Spleen (tissue), 11 donors: Measurements from ENCODE around the gene PPP2R3C. TPM values are rescaled to one million over a fixed set of nuclear protein-coding genes. Genes with fewer than 3 reads are reported as not detected.
"Not testable (repeated sequence)": the region's sequence is repeated elsewhere in the genome, so short reads cannot be mapped to it uniquely, and the experiment has no call there.

Experiments used
- DNase-seq: peaks from one replicate; pipeline ENCODE4 v3.0.0-alpha.2; 2020
- H3K27ac ChIP-seq, 8 donors: fragments of 200-600 bp; sonication (generic) in 7 of 8; 1 replicate in 4 of 8; 2 replicates in 4 of 8; pipeline versions ENCODE4 v1.5.0 to v1.8.0; 2016 to 2021; ENCODE audit warnings: inconsistent platforms in 4 of 8, mild to moderate bottlenecking in 4 of 8, moderate library complexity in 1 of 8
- H3K27me3 ChIP-seq, 7 donors: fragments of 200-600 bp; sonication (generic) in 6 of 7; replicated peaks in 1 of 7; 1 replicate in 4 of 7; 2 replicates in 3 of 7; pipeline versions ENCODE4 v1.5.0 to v1.8.0; 2016 to 2021; ENCODE audit warnings: inconsistent platforms in 3 of 7, mild to moderate bottlenecking in 1 of 7
- H3K36me3 ChIP-seq, 6 donors: fragments of 200-600 bp; sonication (generic) in 5 of 6; 1 replicate in 4 of 6; 2 replicates in 2 of 6; pipeline versions ENCODE4 v1.5.0 to v1.8.0; 2016 to 2021; ENCODE audit warnings: inconsistent platforms in 2 of 6
- H3K4me1 ChIP-seq, 6 donors: fragments of 200-600 bp; sonication (generic) in 5 of 6; 1 replicate in 3 of 6; 2 replicates in 3 of 6; pipeline versions ENCODE4 v1.5.0 to v1.8.0; 2016 to 2021; ENCODE audit warnings: inconsistent platforms in 3 of 6
- H3K4me3 ChIP-seq, 8 donors: fragments of 200-600 bp; sonication (generic) in 7 of 8; 1 replicate in 4 of 8; 2 replicates in 4 of 8; pipeline versions ENCODE4 v1.5.0 to v1.8.0; 2016 to 2021; ENCODE audit warnings: inconsistent platforms in 4 of 8, mild to moderate bottlenecking in 4 of 8, moderate library complexity in 2 of 8
- H3K9me3 ChIP-seq, 8 donors: fragments of 200-600 bp; sonication (generic) in 7 of 8; 1 replicate in 4 of 8; 2 replicates in 4 of 8; pipeline versions ENCODE4 v1.5.0 to v1.8.0; 2016 to 2021; ENCODE audit warnings: inconsistent platforms in 4 of 8
- POLR2A ChIP-seq, 3 donors: fragments of 450-650 bp; IDR thresholded peaks; one replicate each; pipeline ENCODE4 v1.5.1; 2017; ENCODE audit warnings: antibody characterized with exemption in 3 of 3, mild to moderate bottlenecking in 1 of 3
- POLR2AphosphoS5 ChIP-seq, 3 donors: sonication (generic); formaldehyde crosslinking; IDR thresholded peaks; one replicate each; pipeline ENCODE4 v1.5.1; 2017; ENCODE audit warnings: antibody characterized with exemption in 3 of 3
- WGBS, 5 donors: extraction: QIAGEN DNeasy Blood & Tissue Kit in 3 of 5; methylation state at CpG; one replicate each; pipeline versions ENCODE4 v1.1.5 to v1.1.7; 2013 to 2018; 5-methylcytosine and 5-hydroxymethylcytosine counted together
- intact Hi-C: fragments of 100-400 bp; cut with DNase I; formaldehyde crosslinking; loops from one replicate; pipeline ENCODE4 v1.15.0; 2023; ENCODE audit warnings: low total_unique reads
- polyA plus RNA-seq, 3 donors: library from polyadenylated mRNA; stranded (reverse); fragments of 200-250 nt; gene quantifications; one replicate each; pipeline ENCODE4 v1.2.1, GENCODE V29; 2013
- total RNA-seq, 7 donors: library from RNA; depleted of rRNA in 3 of 7; stranded (reverse); fragments of >200 nt in 3 of 7; fragmentation: NEBNext Ultra II Directional in 4 of 7; extraction: Animal tissue kit (Norgen Biotek cat#: 25700) in 4 of 7; gene quantifications; one replicate each; pipeline versions ENCODE4 v1.1.0 to v1.2.1, GENCODE V29; 2016 to 2021
- TF ChIP-seq, protein P1 (sequence below), 11 experiments: fragments of 200-600 bp in 7 of 11; fragments of 450-650 bp in 4 of 11; sonication (generic) in 4 of 11; IDR thresholded peaks in 8 of 11; conservative IDR thresholded peaks in 3 of 11; 1 replicate in 7 of 11; 2 replicates in 4 of 11; pipeline versions ENCODE4 v1.4.0 to v1.8.0; 2016 to 2021; ENCODE audit warnings: antibody characterized with exemption in 11 of 11, inconsistent platforms in 4 of 11, mild to moderate bottlenecking in 1 of 11
- donor health status: healthy with polysubstance abuse.
- donor health status: DM: no; HTN: no; CAD: no; lungs with moderate emphysema.
- donor health status: DM: no; HTN: no; CAD: no.
- donor health status: Bipolar disorder and iron deficiency.
- donor health status: healthy.
- donor health status: DM: no; HTN: no; CAD: no.
- donor health status: DM: yes; HTN: yes; CAD: no.

The PPP2R3C gene
- total and polyA plus RNA-seq, 10 donors = 30.4 to 46.2 (median 36.9) TPM

DNA sequence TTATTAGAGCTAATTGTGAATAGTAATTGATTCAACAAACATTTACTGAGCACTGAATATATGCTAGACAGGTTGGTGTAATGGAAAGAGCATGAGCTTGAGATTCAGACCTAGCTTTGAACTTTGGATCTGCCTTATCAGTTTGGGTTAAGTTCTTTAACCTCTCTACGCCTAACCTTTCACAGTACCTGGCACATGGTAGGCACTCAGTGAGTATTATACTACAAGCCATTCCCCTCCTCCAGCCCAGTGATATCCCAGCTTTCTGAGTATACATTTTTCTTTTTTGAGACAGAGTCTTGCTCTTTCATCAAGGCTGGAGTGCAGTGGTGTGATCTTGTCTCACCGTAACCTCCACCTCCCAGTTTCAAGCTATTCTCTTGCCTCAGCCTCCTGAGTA lies 43.7 kb downstream of the PPP2R3C start:
- H3K27me3 ChIP-seq = no peaks in the 10 kb centered on the region
- intact Hi-C loops = no loop called here
- H3K9me3 ChIP-seq = no peaks in the 10 kb centered on the region
- peaks cover 0 to 85% (median 28%) of the 10 kb centered on the region in 6 donors for H3K36me3 ChIP-seq
- TF ChIP-seq POLR2A (IDR thresholded peaks at IDR 0.05) = no peak
- TF ChIP-seq, protein P1, sequence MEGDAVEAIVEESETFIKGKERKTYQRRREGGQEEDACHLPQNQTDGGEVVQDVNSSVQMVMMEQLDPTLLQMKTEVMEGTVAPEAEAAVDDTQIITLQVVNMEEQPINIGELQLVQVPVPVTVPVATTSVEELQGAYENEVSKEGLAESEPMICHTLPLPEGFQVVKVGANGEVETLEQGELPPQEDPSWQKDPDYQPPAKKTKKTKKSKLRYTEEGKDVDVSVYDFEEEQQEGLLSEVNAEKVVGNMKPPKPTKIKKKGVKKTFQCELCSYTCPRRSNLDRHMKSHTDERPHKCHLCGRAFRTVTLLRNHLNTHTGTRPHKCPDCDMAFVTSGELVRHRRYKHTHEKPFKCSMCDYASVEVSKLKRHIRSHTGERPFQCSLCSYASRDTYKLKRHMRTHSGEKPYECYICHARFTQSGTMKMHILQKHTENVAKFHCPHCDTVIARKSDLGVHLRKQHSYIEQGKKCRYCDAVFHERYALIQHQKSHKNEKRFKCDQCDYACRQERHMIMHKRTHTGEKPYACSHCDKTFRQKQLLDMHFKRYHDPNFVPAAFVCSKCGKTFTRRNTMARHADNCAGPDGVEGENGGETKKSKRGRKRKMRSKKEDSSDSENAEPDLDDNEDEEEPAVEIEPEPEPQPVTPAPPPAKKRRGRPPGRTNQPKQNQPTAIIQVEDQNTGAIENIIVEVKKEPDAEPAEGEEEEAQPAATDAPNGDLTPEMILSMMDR (IDR thresholded peaks at IDR 0.05 in 8 of 11, conservative IDR thresholded peaks at IDR 0.05 in 3 of 11) = no peak
- TF ChIP-seq POLR2AphosphoS5 (IDR thresholded peaks at IDR 0.05) = no peak
- no peak overlapping the region for H3K4me3 ChIP-seq
- H3K4me1 ChIP-seq = no peaks in the 10 kb centered on the region
- WGBS, 5 donors = 95 to 98% (median 97%) methylated on average over 2 of the region's 2 CpGs
- no peak overlapping the region for H3K27ac ChIP-seq
- no peak for DNase-seq

DNA sequence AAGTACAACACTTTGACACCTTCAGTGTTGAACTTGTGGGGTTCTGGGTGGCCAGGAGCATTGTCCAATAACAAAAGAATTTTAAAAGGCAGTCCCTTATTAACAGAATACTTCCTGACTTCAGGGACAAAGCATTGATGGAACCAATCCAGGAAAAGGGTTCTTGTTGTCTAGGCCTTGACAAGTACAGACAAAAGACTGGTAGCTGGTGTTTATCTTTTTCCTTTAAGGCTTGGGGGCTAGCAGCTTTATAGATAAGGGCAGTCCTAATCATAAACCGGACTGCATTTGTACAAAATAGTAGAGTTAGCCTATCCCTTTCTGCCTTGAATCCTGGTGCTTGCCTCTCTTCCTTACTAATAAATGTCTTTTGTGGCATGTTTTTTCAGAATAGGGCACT lies 48.3 kb downstream of the PPP2R3C start:
- no peak for DNase-seq
- Histone ChIP-seq H3K4me3 (no peak overlapping the region), H3K27ac (no peak overlapping the region), H3K4me1 (no peaks in the 10 kb centered on the region), H3K27me3 (no peaks in the 10 kb centered on the region), H3K36me3 (peaks cover 0 to 81% (median 11%) of the 10 kb centered on the region in 6 donors), H3K9me3 (no peaks in the 10 kb centered on the region)
- 60 to 94% (median 69%) methylated on average over 1 of the region's 1 CpG for WGBS, 5 donors
- no peak for TF ChIP-seq POLR2A (IDR thresholded peaks at IDR 0.05)
- TF ChIP-seq POLR2AphosphoS5 (IDR thresholded peaks at IDR 0.05) = no peak
- TF ChIP-seq, protein P1 (IDR thresholded peaks at IDR 0.05 in 8 of 11, conservative IDR thresholded peaks at IDR 0.05 in 3 of 11) = no peak
- intact Hi-C loops = no loop called here

DNA sequence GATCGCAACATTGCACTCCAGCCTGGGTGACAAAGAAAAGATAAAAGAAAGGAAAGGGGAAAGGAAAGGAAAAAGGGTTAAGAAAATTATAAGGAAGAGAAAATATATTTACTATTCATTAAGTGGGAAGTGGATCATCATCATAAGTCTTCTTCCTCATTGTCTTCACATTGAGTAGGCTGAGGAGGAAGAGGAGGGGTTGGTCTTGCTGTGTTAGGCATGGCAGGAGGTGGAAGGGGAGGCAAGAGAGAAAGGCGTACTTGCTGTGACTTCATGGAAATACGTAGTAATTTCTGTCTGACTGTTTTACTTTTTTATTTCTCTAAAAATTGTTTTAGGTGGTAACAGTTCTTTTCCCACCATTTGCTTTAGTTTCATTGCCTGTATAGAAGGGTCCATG lies 49.6 kb downstream of the PPP2R3C start:
- H3K27ac ChIP-seq = no peak overlapping the region
- H3K4me3 ChIP-seq = no peak overlapping the region
- H3K36me3 ChIP-seq = peaks cover 0 to 83% (median 12%) of the 10 kb centered on the region in 6 donors
- TF ChIP-seq, protein P1 (IDR thresholded peaks at IDR 0.05 in 8 of 11, conservative IDR thresholded peaks at IDR 0.05 in 3 of 11) = no peak
- TF ChIP-seq POLR2AphosphoS5 (IDR thresholded peaks at IDR 0.05) = no peak
- no peak for TF ChIP-seq POLR2A (IDR thresholded peaks at IDR 0.05)
- DNase-seq = no peak
- whole genome bisulfite sequencing, 5 donors = 88 to 96% (median 92%) methylated on average over 3 of the region's 3 CpGs
- no peaks in the 10 kb centered on the region for H3K4me1 ChIP-seq
- intact Hi-C loops = no loop called here
- H3K9me3 ChIP-seq = no peaks in the 10 kb centered on the region
- no peaks in the 10 kb centered on the region for H3K27me3 ChIP-seq

DNA sequence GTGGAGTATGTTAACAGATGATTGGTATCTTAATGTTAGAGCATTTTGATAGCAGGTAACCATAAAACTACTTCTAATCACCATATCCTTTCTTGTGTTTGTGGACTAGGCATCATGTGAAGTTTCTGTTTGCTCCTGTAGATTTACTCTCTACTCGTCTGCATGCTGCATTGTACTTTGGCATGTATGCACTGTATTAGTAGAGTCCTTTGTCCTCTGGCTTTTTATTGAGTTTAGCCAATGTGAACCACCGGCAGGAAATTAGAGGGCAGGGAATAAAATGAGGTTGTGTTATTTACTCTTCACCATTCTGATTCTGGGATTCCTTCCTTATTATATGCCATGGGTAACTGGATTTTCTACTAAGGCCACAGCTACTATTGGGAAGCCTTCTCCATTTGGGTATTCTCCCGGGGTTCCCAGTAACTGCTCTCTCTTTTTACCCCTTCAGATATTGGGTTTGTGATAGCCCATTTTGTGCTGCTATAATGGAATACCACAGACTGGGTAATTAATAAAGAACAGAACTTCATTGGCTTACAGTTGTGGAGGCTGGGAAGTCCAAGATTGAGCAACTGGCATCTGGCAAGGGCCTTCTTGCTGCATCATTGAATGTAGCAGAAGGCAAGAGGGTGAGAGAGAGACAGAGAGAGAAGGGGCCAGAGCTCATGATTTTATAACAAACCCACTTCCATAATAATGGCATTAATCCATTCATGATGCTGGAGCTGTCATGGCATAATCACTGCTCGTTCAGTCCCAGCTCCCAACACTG lies 53.4 kb downstream of the PPP2R3C start:
- 95 to 99% (median 97%) methylated on average over 4 of the region's 4 CpGs for whole genome bisulfite sequencing, 5 donors
- H3K4me1 ChIP-seq = no peaks in the 10 kb centered on the region
- peaks cover 0 to 89% (median 13%) of the 10 kb centered on the region in 6 donors for H3K36me3 ChIP-seq
- no peak overlapping the region for H3K4me3 ChIP-seq
- H3K27ac ChIP-seq = no peak overlapping the region
- H3K9me3 ChIP-seq = no peaks in the 10 kb centered on the region
- intact Hi-C loops = no loop called here
- H3K27me3 ChIP-seq = no peaks in the 10 kb centered on the region
- TF ChIP-seq POLR2A (IDR thresholded peaks at IDR 0.05) (no peak), POLR2AphosphoS5 (IDR thresholded peaks at IDR 0.05) (no peak)
- TF ChIP-seq, protein P1 (IDR thresholded peaks at IDR 0.05 in 8 of 11, conservative IDR thresholded peaks at IDR 0.05 in 3 of 11) = no peak
- no peak for DNase-seq

DNA sequence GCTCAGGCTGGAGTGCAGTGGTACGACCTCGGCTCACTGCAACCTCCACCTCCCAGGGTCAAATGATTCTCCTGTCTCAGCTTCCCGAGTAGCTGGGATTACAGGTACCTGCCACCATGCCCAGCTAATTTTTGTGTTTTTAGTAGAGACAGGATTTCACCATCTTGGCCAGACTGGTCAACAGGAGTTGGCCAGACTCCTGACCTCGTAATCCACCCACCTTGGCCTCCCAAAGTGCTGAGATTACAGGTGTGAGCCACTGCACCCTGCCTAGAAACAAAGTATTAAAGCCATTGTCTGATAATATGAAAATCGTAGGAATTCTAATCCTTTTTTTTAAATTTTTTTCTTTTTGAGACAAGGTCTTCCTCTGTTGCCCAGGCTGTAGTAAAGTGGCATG lies 56.1 kb downstream of the PPP2R3C start:
- H3K9me3 ChIP-seq, DNase-seq, H3K4me3 ChIP-seq, H3K27ac ChIP-seq, intact Hi-C loops, H3K27me3 ChIP-seq, H3K4me1 ChIP-seq: not testable (repeated sequence)
- H3K36me3 ChIP-seq = peaks cover 0 to 92% (median 14%) of the 10 kb centered on the region in 6 donors
- 89 to 95% (median 95%) methylated on average over 5 of the region's 5 CpGs for WGBS, 5 donors

DNA sequence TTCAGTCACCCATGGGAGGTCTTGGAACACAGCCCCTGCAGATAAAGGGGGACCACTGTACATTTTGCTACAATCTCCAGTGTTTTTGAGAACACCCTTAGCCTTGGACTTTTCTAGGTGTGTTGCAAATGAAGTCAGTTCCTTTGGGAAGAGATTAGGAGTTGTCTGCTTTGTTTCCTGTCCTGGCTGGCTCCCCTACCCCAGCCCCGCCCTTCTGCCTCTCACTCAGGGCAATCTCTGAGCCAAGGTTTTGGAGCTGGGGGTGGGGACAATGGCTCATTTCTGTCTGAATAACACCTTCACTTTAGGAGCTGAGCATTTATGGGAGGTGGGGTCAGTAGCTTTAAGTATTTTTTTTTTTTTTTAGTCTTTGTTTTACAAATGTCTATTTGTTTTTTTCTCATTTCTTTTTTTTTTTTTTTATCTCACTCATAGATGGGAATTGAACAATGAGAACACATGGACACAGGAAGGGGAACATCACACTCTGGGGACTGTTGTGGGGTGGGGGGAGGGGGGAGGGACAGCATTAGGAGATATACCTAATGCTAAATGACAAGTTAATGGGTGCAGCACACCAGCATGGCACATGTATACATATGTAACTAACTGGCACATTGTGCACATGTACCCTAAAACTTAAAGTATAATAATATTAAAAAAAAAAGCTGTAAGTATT lies 60.5 kb downstream of the PPP2R3C start:
- peak overlapping the region in 1 of 8 donors; percentile 11 for H3K27ac ChIP-seq
- intact Hi-C loops, H3K9me3 ChIP-seq, H3K27me3 ChIP-seq, DNase-seq, H3K4me3 ChIP-seq: not testable (repeated sequence)
- H3K36me3 ChIP-seq = peaks cover 4 to 92% (median 28%) of the 10 kb centered on the region in 6 donors
- WGBS, 5 donors = 64 to 85% (median 85%) methylated on average over 1 of the region's 1 CpG
- peaks cover 0 to 12% (median 2%) of the 10 kb centered on the region in 6 donors for H3K4me1 ChIP-seq
